Thoracic aorta (tissue), 2 donors: Measurements from ENCODE around the gene NME7. TPM values are rescaled to one million over a fixed set of nuclear protein-coding genes. Genes with fewer than 3 reads are reported as not detected.

Experiments
- ATAC-seq: fragments of 150-250 bp; one replicate; pipeline ENCODE4 v1.8.0; 2017; ENCODE audit warnings: low read depth; ENCODE audit not compliant: insufficient number of reproducible peaks, low FRiP score
- DNase-seq: peaks from one replicate; pipeline ENCODE4 v3.0.0-alpha.2; 2020; ENCODE audit warnings: low spot score
- H3K27ac ChIP-seq, 2 donors: fragments of 200-600 bp; sonication (generic); 1 replicate in 1 of 2; 2 replicates in 1 of 2; pipeline ENCODE4 v1.5.1; 2016; ENCODE audit warnings: mild to moderate bottlenecking in 2 of 2, moderate library complexity in 2 of 2
- H3K27me3 ChIP-seq: fragments of 200-600 bp; sonication (generic); replicated peaks from 2 replicates; pipeline ENCODE4 v1.6.0; 2016; ENCODE audit warnings: mild to moderate bottlenecking; ENCODE audit not compliant: insufficient read depth
- H3K36me3 ChIP-seq: fragments of 200-600 bp; sonication (generic); one replicate; pipeline ENCODE4 v1.5.1; 2016
- H3K4me1 ChIP-seq, 2 donors: fragments of 200-600 bp; sonication (generic); 1 replicate in 1 of 2; 2 replicates in 1 of 2; pipeline versions ENCODE4 v1.5.1 to v1.6.0; 2016; ENCODE audit warnings: low read depth in 2 of 2, mild to moderate bottlenecking in 1 of 2; ENCODE audit not compliant: control insufficient read depth in 1 of 2
- H3K4me3 ChIP-seq: fragments of 200-600 bp; sonication (generic); 2 replicates; pipeline ENCODE4 v1.5.1; 2016; ENCODE audit warnings: mild to moderate bottlenecking
- H3K9me3 ChIP-seq: fragments of 200-600 bp; sonication (generic); 2 replicates; pipeline ENCODE4 v1.5.1; 2016
- total RNA-seq, 2 donors: library from RNA; depleted of rRNA; stranded (reverse); fragments of >200 nt; gene quantifications; one replicate each; pipeline versions ENCODE4 v1.1.0 to v1.2.3, GENCODE V29; 2016
- TF ChIP-seq, protein P1 (sequence below): fragments of 200-600 bp; sonication (generic); IDR thresholded peaks from one replicate; pipeline ENCODE4 v1.5.1; 2019; ENCODE audit warnings: antibody characterized with exemption

The NME7 gene
- total RNA-seq, 2 donors from 2014 or later: 18.3 to 20.4 TPM

DNA sequence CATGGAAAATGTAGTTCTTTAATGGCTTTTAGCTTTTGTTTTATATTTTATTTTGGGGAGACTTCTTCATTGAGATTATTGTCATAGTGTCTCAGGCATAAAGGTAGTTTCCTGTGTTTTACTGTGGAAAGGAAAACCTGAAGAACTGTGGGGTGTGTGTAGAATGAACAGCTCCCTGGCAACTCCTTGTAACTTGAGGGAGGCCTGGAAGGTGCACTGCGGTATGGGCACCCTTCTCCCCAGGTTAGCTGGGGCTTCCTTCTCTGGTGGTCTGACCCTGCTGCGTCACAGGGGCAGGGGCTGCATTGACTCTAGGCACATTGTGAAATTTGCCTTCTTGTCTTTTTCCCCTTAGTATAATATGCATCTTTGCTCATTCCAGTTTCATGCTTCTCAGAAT, 259.4 kb downstream of the NME7 start:
- no peaks in the 10 kb centered on the region for H3K36me3 ChIP-seq
- DNase-seq: no peak
- no peaks in the 10 kb centered on the region for H3K9me3 ChIP-seq
- peaks cover 9 to 52% of the 10 kb centered on the region in 2 donors for H3K4me1 ChIP-seq
- peak overlapping the region; percentile 95 for H3K4me3 ChIP-seq
- H3K27ac ChIP-seq: no peak overlapping the region
- TF ChIP-seq, protein P1, sequence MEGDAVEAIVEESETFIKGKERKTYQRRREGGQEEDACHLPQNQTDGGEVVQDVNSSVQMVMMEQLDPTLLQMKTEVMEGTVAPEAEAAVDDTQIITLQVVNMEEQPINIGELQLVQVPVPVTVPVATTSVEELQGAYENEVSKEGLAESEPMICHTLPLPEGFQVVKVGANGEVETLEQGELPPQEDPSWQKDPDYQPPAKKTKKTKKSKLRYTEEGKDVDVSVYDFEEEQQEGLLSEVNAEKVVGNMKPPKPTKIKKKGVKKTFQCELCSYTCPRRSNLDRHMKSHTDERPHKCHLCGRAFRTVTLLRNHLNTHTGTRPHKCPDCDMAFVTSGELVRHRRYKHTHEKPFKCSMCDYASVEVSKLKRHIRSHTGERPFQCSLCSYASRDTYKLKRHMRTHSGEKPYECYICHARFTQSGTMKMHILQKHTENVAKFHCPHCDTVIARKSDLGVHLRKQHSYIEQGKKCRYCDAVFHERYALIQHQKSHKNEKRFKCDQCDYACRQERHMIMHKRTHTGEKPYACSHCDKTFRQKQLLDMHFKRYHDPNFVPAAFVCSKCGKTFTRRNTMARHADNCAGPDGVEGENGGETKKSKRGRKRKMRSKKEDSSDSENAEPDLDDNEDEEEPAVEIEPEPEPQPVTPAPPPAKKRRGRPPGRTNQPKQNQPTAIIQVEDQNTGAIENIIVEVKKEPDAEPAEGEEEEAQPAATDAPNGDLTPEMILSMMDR: no peak
- H3K27me3 ChIP-seq: no peaks in the 10 kb centered on the region
- no peak for ATAC-seq

DNA sequence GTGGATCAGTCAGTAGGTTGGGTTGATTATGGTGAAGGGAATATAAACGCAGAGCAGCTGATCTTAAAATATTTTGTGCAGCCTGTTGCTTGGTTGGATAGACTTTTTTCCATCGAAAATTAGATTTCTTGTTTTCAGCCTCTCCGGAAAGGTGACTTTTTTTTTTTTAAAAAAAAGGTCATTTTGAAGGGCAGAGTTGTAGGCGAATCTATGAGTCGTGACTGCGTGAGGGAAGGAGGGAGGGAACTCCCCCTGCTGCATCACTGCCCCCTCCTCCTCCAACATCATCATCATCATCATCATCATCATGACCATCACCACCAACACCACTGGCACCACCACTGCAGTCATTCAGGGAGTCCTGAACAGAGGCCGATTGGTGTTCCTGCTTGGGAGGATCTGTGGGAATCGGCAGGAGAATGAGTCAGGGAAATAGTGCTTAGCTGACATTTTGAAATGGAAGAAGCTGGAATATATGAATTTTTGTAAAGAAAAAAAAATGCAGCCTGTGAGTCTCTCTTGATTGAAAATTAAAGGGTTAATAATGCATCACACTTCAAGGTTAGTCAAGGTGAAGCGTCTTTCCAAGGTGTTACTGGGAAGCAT, 259.9 kb downstream of the NME7 start:
- ATAC-seq: no peak
- TF ChIP-seq, protein P1: no peak
- Histone ChIP-seq H3K9me3 (no peaks in the 10 kb centered on the region), H3K27me3 (no peaks in the 10 kb centered on the region), H3K4me1 (peaks cover 8 to 53% of the 10 kb centered on the region in 2 donors), H3K36me3 (no peaks in the 10 kb centered on the region), H3K4me3 (peak overlapping the region; percentile 95), H3K27ac (no peak overlapping the region)
- DNase-seq: no peak

DNA sequence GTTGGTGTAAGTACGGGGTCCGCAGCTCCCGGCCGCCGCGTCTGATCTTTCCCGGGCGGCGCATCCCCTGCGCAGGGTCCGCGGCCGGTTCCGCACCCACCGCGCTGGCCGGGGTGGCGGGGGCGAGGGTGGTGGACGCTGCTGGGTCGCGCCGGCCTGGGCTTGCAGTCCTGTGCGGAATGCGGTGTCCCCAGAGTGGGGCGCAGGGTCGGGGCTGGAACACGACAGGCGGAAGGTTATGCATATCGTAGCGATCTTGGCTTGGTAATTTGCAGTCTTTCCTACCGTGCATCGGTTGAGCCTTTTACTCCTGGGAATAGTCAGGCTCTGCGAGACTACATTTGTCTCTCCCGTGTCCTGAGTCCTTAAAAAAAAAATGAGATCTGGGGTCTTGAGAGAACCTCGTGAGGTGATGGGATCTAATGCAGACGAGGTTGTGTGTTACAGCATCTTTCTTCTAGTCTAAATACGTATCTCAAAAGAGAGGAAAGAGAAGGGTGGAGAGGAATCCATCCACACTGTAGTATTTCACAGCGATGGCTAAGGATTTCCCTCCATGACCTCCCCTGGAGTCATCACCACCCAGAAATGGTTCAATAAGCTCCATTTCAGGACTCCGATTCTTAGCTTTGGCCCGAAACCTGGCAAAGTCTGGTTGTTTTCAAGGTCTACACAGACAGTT, 260.5 kb downstream of the NME7 start:
- peak overlapping the region; percentile 95 for H3K4me3 ChIP-seq
- no peaks in the 10 kb centered on the region for H3K36me3 ChIP-seq
- H3K27ac ChIP-seq: peak overlapping the region; percentile 58 to 70
- H3K9me3 ChIP-seq: no peaks in the 10 kb centered on the region
- no peak for DNase-seq
- TF ChIP-seq, protein P1: no peak
- peaks cover 8 to 60% of the 10 kb centered on the region in 2 donors for H3K4me1 ChIP-seq
- ATAC-seq: no peak
- no peaks in the 10 kb centered on the region for H3K27me3 ChIP-seq

DNA sequence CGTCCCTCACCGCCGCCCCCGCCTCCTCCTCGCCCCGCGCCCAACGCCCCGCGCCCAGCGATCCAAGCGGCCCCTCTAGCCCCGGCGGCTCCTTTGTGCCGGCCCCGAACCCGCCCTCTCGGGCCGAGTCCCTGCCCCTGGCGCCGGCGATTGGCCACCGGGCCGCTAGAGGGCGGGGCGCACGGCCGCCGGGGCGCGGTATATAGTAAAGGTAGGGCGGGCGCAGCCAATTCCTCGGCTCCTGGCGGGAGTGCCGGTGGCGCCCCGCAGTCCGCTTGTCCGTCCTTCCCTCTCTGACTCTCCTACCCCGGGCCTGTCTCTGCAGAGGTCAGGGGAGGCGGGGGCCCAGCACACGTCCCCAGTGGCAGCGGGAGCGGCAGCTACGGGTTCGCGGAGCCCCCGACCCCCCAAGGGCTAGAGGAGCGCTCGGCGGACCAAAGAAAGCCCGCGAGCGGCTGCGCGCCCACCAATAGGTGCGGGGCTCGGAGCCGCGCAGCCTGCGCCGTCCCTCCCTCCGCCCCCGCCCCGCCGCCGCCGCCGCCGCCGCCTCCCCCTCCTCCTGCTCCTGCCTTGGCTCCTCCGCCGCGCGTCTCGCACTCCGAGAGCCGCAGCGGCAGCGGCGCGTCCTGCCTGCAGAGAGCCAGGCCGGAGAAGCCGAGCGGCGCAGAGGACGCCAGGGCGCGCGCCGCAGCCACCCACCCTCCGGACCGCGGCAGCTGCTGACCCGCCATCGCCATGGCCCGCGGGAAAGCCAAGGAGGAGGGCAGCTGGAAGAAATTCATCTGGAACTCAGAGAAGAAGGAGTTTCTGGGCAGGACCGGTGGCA, 261.3 kb downstream of the NME7 start, which contains the start of gene ATP1B1:
Gene ATP1B1, plus strand, starts transcription at position 596 of the 826 bp plus-strand sequence. Its CDS starts 140 bp downstream, at position 736.
- Histone ChIP-seq H3K4me3 (peak within 1 kb of the TSS; percentile 95), H3K27me3 (no peaks in the 10 kb centered on the region), H3K9me3 (no peaks in the 10 kb centered on the region), H3K36me3 (no peaks in the 10 kb centered on the region), H3K4me1 (peaks cover 8 to 65% of the 10 kb centered on the region in 2 donors), H3K27ac (peak within 1 kb of the TSS; percentile 58 to 70)
- ATAC-seq (peak; percentile 71), DNase-seq (no peak)
- TF ChIP-seq, protein P1: peak; percentile 64
